GM12878 (cell line): Measurements from ENCODE around the gene VPS52. TPM values are rescaled to one million over a fixed set of nuclear protein-coding genes. Genes with fewer than 3 reads are reported as not detected.

Experiments used
- ATAC-seq: fragments of 200-7000 bp; cut with Tn5 transposase; 3 replicates; pipeline ENCODE4 v1.9.1; 2020; ENCODE audit warnings: mild to moderate bottlenecking, moderate library complexity
- BruUV-seq: library from RNA; stranded (reverse); fragments of 400-500 nt; replicated peaks from 2 replicates; lab custom pipeline; 2021; lab: Mats Ljungman, UMichigan
- CTCF ChIA-PET: fragments of 300-600 bp; sonication (Branson Sonifier 250); formaldehyde crosslinking; extraction: SDS; loops from one replicate; lab custom pipeline; 2021; ENCODE audit warnings: inconsistent platforms; lab: Yijun Ruan, JAX
- POLR2A ChIA-PET: fragments of 350-600 bp; formaldehyde crosslinking; extraction: SDS; loops from one replicate; lab custom pipeline; 2021; ENCODE audit warnings: inconsistent platforms; lab: Charles Lee
- RAD21 ChIA-PET: fragments of 300-600 bp; sonication (Branson Sonifier 250); formaldehyde crosslinking; loops from one replicate; lab custom pipeline; 2023; ENCODE audit warnings: antibody characterized with exemption; ENCODE audit not compliant: unreplicated experiment; lab: Charles Lee
- SMC1A ChIA-PET: fragments of 300-600 bp; sonication (Branson Sonifier 250); formaldehyde crosslinking; loops from one replicate; lab custom pipeline; 2023; ENCODE audit not compliant: unreplicated experiment, uncharacterized antibody; lab: Charles Lee
- DNase-seq: peaks from one replicate; pipeline ENCODE4 v3.0.0-alpha.2; 2011; ENCODE audit warnings: low read depth, low spot score
- FAIRE-seq: peaks from 3 replicates; lab custom pipeline; 2011; peaks lifted over from hg19 to GRCh38; lab: Jason Lieb, UNC
- H2AFZ ChIP-seq: 2 replicates; pipeline ENCODE4 v1.6.0; 2011; ENCODE audit warnings: low read depth, low read length, control low read depth; ENCODE audit not compliant: control insufficient read depth
- H3K27ac ChIP-seq: 2 replicates; pipeline ENCODE4 v1.5.1; 2011; ENCODE audit warnings: control low read depth; ENCODE audit not compliant: control insufficient read depth, insufficient read depth
- H3K27me3 ChIP-seq, 2 experiments: replicated peaks in 1 of 2; 2 replicates each; pipeline versions ENCODE4 v1.6.0 to v1.6.1; 2011; ENCODE audit warnings: low read length in 1 of 2; ENCODE audit not compliant: control insufficient read depth in 2 of 2, insufficient read depth in 2 of 2
- H3K36me3 ChIP-seq, 2 experiments: 2 replicates each; pipeline ENCODE4 v1.5.1; 2011; ENCODE audit warnings: low read length in 1 of 2; ENCODE audit not compliant: control insufficient read depth in 2 of 2, insufficient read depth in 2 of 2
- H3K4me1 ChIP-seq: 2 replicates; pipeline ENCODE4 v1.6.1; 2011; ENCODE audit warnings: mild to moderate bottlenecking, low read length, moderate library complexity, mixed read lengths; ENCODE audit not compliant: control insufficient read depth, insufficient read depth
- H3K4me2 ChIP-seq: 2 replicates; pipeline ENCODE4 v1.6.0; 2011; ENCODE audit warnings: control low read depth; ENCODE audit not compliant: control insufficient read depth, insufficient read depth
- H3K4me3 ChIP-seq: fragments of 200-600 bp; sonication (generic); 2 replicates; pipeline ENCODE4 v1.5.1; 2016
- H3K79me2 ChIP-seq: 2 replicates; pipeline ENCODE4 v1.6.0; 2011; ENCODE audit warnings: low read length; ENCODE audit not compliant: control insufficient read depth, insufficient read depth
- H3K9ac ChIP-seq: 2 replicates; pipeline ENCODE4 v1.8.0; 2011; ENCODE audit warnings: low read length, control low read depth, mixed read lengths; ENCODE audit not compliant: control insufficient read depth, insufficient read depth
- H3K9me3 ChIP-seq: replicated peaks from 3 replicates; pipeline ENCODE4 v1.5.1; 2011; ENCODE audit warnings: mild to moderate bottlenecking, low read length; ENCODE audit not compliant: control insufficient read depth, insufficient read depth
- H4K20me1 ChIP-seq: 2 replicates; pipeline ENCODE4 v1.6.0; 2011; ENCODE audit not compliant: control insufficient read depth, insufficient read depth
- POLR2A ChIP-seq: IDR thresholded peaks from 2 replicates; pipeline ENCODE4 v1.6.1; 2011; ENCODE audit warnings: low read depth, mild to moderate bottlenecking, low read length
- WGBS: methylation state at CpG from one replicate; pipeline ENCODE4 v1.1.6; 2016; ENCODE audit warnings: low lambda C conversion rate; ENCODE audit not compliant: insufficient replicate concordance, insufficient coverage; ENCODE audit errors: missing lambda C conversion rate; 5-methylcytosine and 5-hydroxymethylcytosine counted together
- in situ Hi-C: fragments of 300-500 bp; cut with MboI; formaldehyde crosslinking; loops from 9 replicates; pipeline ENCODE4 v1.14.3; 2018; ENCODE audit warnings: mixed read lengths
- intact Hi-C: fragments of 100-400 bp; cut with micrococcal nuclease; formaldehyde crosslinking; loops from one replicate; pipeline ENCODE4 v1.14.2; 2022; ENCODE audit not compliant: unreplicated experiment
- polyA plus RNA-seq, 11 experiments: library from polyadenylated mRNA; depleted of rRNA in 4 of 11; unstranded in 6 of 11; stranded (reverse) in 5 of 11; fragments of >200 nt; fragmentation: Nextera tagmentation in 4 of 11; fragmentation: Illumina TruSeq in 1 of 11; extraction: Ambion mirVana in 4 of 11; extraction: Trizol in 1 of 11; gene quantifications; 1 replicate in 1 of 11; 2 replicates in 10 of 11; pipeline versions ENCODE4 v1.2.1 to v1.2.3, GENCODE V29; 2011 to 2016; ENCODE audit warnings: inconsistent platforms in 2 of 11, missing spikeins in 2 of 11, low read depth in 1 of 11
- total RNA-seq, 4 experiments: library from RNA; depleted of rRNA in 3 of 4; stranded (reverse); fragments of >200 nt in 3 of 4; fragmentation: Illumina TruSeq in 1 of 4; extraction: Trizol in 1 of 4; gene quantifications; 2 replicates each; pipeline versions ENCODE4 v1.2.1 to v1.2.3, GENCODE V29; 2013 to 2021
- TF ChIP-seq, protein P1 (sequence below): fragments of 450-650 bp; formaldehyde crosslinking; IDR thresholded peaks from 2 replicates; pipeline ENCODE4 v1.4.0; 2020; ENCODE audit warnings: mild to moderate bottlenecking, moderate library complexity

The VPS52 gene
- total and polyA plus RNA-seq, 10 of the 15 experiments (the other 5 are each of a cell fraction or from before 2014, with no cell fraction given) = 11.3 to 52.7 (median 36.7) TPM

DNA sequence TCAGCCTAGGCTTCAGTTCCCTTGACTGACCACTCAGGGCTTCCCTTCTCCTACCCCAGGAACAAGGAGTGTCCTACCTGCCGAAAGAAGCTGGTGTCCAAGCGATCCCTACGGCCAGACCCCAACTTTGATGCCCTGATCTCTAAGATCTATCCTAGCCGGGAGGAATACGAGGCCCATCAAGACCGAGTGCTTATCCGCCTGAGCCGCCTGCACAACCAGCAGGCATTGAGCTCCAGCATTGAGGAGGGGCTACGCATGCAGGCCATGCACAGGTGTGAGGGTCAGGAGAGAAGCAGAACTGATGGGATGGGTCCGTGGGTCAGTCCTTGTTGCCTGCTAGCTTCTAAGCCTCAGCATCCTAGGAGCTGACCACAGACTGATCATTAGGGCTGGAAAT is 61.8 kb downstream of the VPS52 start:
- WGBS = 94% methylated on average over 10 of the region's 10 CpGs
- POLR2A ChIA-PET = interaction anchor here (1.4 to 2.3 kb wide), 3 partner anchors 10 to 96 kb away, joined by 3 to 12 read pairs (median 6); no protein-coding TSS in a partner anchor
- no peak for DNase-seq

More for the DNA sequence above, 61.8 kb downstream of the VPS52 start:
- peaks cover 0 to 5% of the 10 kb centered on the region in 2 experiments; a peak in 2 of 4 replicates for H3K36me3 ChIP-seq
- intact Hi-C loops = loop anchor here (10.0 kb wide), 1 partner anchor 365 kb away; no protein-coding TSS in a partner anchor
- TF ChIP-seq POLR2A = peak; percentile 31; the same call in 1 of the 2 replicates
- TF ChIP-seq, protein P1, sequence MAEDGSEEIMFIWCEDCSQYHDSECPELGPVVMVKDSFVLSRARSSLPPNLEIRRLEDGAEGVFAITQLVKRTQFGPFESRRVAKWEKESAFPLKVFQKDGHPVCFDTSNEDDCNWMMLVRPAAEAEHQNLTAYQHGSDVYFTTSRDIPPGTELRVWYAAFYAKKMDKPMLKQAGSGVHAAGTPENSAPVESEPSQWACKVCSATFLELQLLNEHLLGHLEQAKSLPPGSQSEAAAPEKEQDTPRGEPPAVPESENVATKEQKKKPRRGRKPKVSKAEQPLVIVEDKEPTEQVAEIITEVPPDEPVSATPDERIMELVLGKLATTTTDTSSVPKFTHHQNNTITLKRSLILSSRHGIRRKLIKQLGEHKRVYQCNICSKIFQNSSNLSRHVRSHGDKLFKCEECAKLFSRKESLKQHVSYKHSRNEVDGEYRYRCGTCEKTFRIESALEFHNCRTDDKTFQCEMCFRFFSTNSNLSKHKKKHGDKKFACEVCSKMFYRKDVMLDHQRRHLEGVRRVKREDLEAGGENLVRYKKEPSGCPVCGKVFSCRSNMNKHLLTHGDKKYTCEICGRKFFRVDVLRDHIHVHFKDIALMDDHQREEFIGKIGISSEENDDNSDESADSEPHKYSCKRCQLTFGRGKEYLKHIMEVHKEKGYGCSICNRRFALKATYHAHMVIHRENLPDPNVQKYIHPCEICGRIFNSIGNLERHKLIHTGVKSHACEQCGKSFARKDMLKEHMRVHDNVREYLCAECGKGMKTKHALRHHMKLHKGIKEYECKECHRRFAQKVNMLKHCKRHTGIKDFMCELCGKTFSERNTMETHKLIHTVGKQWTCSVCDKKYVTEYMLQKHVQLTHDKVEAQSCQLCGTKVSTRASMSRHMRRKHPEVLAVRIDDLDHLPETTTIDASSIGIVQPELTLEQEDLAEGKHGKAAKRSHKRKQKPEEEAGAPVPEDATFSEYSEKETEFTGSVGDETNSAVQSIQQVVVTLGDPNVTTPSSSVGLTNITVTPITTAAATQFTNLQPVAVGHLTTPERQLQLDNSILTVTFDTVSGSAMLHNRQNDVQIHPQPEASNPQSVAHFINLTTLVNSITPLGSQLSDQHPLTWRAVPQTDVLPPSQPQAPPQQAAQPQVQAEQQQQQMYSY (CRISPR knock-in tag) = no peak
- peaks cover 3% of the 10 kb centered on the region for H3K79me2 ChIP-seq
- in situ Hi-C loops = no loop called here
- peaks cover 2 to 3% of the 10 kb centered on the region in 2 experiments; a peak in 3 of 4 replicates for H3K27me3 ChIP-seq
- H3K9ac ChIP-seq = no peak overlapping the region
- H4K20me1 ChIP-seq = no peaks in the 10 kb centered on the region; the same call in 1 of the 2 replicates
- ChIA-PET CTCF (interaction anchor here (2.0 to 2.9 kb wide), 3 partner anchors 13 to 39 kb away, joined by 6 to 23 read pairs (median 10); no protein-coding TSS in a partner anchor), SMC1A (interaction anchor here (0.5 to 2.2 kb wide), 3 partner anchors 39 to 108 kb away, joined by 4 to 7 read pairs (median 6); partner anchors contain the start of genes RPS18 and VPS52), RAD21 (no interaction called here)
- no TSS peak for BruUV-seq
- no peak overlapping the region for H2AFZ ChIP-seq
- no peak for FAIRE-seq
- ATAC-seq = no peak
- no peak overlapping the region for H3K27ac ChIP-seq
- no peak overlapping the region for H3K4me3 ChIP-seq
- H3K9me3 ChIP-seq = no peaks in the 10 kb centered on the region
- no peak overlapping the region for H3K4me2 ChIP-seq
- peaks cover 23% of the 10 kb centered on the region for H3K4me1 ChIP-seq
